GM19468 (cell line): ENCODE data around the gene FITM2.

Experiments
- ATAC-seq: cut with Tn5 transposase; IDR thresholded peaks from one replicate; pipeline ENCODE4 v1.9.1; 2021; ENCODE audit warnings: mild to moderate bottlenecking, moderate library complexity, moderate number of reproducible peaks; ENCODE audit not compliant: unreplicated experiment; ENCODE audit errors: extremely low read depth

Gene FITM2

DNA sequence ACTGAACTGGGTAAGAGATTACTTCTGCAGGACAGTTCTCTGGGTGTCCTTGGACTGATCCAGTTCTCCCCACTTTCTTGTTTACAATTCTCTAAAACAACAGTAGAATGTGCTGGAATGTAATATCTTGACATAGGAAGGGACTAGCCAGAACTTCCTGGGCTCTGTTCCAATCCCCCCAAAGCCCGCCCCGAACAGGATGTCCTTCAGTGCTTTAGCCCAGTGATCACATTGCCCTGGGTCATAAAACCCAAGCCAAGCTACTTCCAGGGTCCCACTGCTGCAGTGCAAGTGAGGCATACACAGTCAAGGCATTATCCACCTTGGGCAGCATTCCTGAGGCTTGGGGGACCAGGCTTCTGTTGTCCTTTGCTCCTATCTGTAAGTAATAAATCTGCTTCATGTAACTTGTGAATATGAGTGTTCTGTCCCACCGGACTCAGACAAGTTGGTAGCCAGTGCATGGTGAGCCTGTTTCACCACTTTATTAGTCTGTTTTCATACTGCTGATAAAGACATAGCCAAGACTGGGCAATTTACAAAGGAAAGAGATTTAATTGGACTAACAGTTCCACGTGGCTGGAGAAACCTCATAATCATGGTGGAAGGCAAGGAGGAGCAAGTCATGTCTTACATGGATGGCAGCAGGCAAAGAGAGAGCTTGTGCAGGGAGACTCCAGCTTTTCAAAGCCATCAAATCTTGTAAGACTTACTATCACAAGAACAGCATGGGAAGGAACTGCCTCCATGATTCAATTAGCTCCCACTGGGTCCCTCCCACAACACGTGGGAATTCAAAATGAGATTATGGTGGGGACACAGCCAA is 23.5 kb downstream of the FITM2 start:
- no peak for ATAC-seq

DNA sequence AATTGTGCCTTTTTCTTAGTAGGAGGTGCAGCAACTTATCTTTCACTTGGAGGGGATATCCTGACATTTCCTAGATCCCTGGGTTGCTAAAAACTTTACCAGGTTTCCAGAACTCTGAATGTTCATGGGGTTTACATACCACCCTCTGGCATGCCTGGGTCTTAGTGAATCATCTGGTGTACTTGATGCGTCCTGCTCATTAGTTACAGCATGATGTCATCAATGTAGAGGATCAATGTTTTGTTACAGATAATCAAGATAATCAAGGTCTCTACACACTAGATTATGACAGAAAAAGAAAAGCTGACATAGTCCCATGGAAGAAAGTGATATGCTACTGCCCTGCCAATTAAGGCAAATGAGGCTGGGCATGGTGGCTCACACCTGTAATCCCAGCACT is 27.0 kb downstream of the FITM2 start:
- no peak for ATAC-seq

DNA sequence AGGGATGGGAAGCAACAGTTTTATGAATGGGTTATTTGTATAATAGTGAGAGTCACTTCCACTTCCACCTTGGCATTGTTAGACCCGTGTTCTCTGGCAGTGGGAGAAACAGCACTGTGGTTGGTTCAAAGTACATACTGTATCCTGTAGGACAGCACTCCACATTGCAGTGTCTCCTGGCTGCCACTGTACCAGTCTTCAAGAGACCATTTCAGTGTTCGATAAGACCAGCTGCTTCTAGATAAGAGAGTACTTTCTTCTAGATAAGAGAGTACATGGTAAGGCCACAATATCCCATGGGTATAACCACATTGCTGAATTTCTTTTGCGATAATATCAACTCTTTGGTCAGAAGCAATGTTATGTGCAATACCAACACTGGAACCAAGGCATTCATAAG is 28.8 kb downstream of the FITM2 start:
- no peak for ATAC-seq

DNA sequence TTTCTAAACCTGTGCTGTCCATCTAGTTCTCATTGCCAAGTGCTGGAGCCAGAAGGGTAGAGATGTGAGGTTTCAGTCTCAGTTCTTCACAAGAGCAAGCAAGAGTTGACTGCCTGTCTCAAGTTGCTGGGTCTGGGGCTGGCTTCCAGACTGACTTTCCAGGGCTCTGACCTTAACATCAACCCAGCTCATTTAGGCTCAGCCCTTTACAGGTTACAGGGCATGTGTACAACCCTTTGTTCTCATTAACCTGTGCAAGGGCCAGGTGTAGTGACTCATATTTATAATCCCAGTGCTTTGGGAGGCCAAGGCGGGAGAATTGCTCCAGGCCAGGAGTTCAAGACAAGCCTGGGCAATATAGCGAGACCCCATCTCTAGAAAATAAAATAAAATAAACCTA is 30.6 kb downstream of the FITM2 start:
- no peak for ATAC-seq

DNA sequence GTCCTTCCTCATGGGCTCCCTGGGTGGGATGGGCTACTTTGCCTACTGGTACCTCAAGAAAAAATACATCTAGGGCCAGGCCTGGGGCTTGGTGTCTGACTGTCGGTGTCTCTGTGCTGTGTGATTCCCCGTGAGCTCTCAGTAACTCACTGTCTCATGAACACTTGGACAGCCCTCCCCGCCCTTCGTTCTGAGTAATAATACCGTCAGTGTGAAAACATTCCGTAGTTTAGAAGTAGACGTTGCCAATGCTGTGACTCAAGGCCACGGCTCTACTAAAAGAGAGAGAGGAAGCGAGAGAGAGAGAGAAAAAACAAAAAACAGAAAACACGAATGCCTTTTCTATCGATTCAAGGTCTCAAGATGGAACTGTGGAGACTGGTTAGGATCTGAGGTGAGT is 31.8 kb downstream of the FITM2 start:
- ATAC-seq: no peak

DNA sequence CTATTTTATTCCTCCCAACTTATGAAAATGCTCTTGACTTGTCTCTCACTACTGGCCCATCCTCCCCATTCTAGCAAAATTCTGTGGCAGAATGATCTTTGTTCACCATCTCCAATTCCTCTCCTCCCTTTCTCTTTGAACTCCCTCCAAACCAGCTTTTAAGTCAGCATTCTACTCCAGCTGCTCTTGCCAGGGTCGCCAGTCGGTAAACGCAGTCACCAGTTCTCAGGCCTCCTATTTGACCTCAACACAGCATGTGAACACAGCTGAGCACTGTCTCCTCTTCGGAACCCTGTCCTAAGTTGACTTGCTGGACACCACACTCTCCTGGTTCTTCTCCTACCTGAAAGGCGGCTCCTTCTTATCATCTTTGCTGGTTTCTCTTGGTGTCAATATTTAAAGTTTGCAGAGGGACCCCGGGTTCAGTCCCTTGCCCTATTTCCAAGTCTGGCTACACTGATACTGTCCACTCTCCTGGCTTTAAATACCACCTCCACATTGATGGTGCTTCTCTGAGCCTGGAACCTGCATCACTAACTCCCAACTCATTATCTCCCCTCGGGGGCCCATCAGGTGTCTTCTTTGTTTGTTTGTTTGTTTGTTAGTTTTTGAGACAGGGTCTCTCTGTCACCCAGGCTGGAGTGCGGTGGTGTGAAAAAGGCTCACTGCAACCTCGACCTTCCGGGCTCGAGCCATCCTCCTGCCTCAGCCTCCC is 36.5 kb downstream of the FITM2 start:
- ATAC-seq: no peak

DNA sequence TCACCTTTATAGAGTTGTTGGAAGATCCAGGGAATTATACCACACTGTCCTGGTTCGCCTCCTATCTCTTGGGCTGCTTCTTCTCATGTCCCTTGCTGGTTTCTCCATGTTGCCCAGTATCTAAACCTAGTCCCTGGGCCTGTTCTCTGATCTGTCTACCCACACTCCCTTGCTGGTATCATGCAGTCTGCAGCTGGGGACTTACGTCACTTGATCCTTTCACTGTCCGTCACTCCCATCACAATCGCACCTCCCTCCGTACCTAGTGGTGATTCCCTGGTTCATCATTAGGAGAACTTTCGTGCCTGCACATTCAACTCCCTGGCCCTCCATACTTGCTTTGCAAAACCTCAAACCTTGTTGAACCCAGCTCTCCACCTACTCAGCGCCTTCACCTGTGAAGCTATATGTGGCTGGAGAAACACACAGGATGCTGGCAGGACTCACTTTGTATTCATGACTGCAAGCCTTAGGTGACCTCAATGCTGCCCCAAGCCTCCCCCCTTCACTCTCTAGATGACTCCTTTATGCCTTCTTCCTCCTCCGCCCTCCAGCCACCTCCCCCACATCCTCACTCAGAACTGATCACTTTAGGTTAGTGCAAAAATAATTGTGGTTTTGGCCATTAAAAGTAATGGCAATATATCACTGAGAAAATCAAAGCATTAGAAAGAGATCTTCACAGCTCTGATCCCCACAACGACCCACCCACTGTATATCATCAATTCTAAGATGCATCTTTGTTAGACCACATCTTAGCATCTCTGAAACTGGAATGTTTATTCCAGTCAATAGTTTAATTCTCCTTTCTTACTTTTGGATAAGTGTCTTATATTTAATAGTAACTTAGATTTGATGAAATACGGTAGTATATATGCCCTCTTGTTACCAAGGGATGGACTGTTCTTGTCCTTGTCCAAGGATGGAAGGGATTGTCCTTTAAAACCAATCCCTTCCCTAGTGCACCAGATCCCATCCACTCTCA is 37.5 kb downstream of the FITM2 start:
- no peak for ATAC-seq

DNA sequence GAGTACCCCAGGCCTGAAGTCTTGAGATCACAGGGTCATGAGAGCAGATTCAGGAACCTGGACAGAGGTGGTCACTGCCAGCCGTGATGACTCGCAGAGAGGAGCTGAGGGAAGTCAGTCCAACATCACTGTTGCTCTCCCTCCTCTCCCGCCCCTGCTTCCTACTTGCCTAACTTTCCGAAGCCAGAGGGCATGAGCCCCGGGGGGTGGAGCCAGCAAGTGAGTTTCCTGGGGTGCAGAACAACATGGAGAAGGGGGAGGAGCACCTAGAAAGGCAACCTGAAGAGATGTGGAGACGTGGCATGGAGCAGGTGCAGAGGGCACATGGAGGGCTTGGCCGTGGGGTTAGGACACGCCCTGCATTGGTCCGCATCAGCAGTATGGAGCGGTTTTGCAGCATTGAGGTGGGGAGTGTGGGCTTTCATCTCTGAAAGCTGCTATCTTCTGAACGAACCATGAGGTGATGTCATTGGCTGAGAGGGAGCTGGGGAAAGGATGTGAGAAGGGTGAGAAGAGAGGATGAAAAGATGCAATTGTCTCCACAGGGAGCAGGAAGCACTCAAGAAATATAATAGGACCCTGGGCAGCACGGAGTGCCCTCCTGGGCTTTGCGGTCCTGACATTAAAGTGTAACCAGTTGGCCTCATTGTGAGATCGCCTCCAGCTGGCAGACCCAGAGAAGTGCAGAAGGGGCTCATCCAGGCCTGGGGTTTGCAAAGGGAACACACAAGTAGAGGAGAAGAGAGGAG is 38.9 kb downstream of the FITM2 start:
- no peak for ATAC-seq

DNA sequence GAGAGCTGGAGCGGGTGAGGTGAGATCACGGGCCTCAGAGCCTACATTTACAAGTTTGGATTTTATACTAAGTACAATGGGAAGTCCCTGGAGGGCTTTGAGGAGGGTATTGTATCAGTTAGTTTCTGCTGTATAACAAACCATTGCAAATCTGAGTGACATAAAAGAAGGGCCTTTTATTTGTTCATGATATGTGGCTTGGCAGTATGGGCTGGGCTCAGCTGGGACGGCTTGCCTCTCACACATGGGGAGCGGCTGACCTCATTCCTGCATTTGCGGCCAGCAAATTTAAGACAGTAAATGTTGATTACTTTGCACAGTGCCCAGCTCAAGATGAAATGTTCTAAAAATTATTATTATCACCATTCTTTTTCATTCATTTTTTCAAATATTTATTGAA is 42.2 kb downstream of the FITM2 start:
- no peak for ATAC-seq

DNA sequence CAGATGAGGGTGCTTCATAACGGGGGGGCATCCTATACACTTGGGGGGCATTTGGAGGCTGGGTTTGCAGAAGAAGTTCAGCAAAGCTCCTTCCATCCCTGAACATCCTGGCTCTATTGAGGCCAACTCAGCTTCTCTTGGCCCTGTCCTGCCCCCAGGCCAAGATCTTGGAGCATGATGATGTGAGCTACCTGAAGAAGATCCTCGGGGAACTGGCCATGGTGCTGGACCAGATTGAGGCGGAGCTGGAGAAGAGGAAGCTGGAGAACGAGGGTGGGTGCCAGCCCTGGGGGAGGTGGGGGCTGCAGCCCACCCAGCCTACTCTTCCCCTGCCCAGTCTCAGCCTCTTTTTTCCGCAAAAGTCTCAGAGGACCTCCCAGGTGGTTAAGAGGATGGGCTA is 46.7 kb downstream of the FITM2 start:
- ATAC-seq: no peak

DNA sequence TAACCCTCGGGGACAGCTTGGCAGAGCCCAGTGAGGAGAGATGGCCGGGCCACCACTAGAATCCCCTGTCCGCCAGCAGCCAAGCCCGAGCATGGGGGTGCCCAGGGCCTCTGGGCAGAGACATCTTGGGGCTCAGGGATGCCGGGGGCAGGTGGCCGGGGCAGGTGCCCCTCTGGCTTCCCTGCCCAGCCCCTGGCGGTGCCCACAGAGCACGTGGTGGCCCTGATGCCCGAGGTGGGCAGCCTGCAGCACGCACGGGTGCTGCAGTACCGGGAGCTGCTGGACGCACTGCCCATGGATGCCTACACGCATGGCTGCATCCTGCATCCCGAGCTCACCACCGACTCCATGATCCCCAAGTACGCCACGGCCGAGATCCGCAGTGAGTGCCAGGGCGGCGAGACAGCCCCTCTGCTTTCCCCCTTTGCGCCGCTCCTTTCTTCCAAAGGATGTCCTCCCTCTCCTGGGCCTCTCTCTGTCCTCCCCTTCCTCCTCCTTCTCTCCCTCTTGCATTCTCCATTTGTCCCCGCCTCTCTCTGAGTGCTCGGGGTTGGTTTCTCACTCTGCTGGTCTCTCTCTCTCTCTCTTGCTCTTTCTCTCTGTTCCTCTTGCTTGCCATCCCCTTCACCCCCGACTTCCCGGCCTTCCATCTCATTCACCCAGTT is 52.6 kb downstream of the FITM2 start:
- ATAC-seq: no peak

DNA sequence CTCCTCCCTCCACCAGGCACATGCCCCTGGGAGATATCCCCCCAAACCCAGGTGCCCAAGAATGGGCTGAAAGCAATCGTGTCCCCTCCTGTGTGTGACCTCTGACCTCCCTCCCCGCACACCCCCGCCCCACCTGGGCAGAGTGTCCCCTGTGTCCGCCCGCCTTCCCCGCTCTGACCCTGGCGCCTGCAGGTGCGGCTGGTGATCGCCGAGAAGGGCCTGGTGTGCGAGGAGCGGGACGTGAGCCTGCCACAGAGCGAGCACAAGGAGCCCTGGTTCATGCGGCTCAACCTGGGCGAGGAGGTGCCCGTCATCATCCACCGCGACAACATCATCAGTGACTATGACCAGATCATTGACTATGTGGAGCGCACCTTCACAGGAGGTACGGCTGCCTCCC is 54.0 kb downstream of the FITM2 start:
- ATAC-seq: no peak

DNA sequence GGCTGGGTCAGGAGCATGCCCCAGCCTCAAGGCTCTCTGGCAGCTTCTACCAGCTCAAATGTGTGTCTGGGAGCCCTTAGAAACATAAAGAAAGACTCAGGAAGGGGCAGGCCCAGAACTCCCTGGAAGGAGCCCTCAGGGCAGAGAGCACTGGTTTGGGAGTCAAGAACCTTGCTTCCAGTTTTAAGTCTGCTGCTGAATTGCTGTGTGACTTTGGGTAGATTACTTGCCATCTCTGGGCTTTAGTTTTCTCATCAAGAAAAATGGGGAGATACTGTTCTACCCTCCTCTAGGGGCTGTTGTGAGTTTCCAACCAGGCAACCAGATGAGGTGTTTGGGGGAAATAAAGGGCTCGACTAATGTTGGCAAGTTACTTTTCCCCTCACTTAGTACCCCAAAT is 55.1 kb downstream of the FITM2 start:
- no peak for ATAC-seq

DNA sequence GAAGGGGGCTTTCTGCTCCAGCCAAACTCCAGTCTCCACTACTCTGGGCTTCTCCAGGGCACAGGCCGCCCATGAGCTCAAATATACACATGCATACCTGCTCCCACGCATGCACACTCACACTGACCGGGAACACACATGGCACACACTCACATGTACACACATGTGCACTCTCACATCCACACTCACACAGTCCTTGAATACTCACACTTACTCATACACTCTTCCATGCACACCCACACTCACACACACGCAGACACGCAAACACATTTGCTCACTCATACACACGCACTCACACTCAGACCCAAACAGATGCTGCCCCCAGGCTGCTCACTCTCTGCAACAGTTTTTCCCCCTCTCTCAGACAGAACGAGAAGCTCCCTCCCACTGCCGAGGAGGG is 56.9 kb downstream of the FITM2 start:
- ATAC-seq: no peak

DNA sequence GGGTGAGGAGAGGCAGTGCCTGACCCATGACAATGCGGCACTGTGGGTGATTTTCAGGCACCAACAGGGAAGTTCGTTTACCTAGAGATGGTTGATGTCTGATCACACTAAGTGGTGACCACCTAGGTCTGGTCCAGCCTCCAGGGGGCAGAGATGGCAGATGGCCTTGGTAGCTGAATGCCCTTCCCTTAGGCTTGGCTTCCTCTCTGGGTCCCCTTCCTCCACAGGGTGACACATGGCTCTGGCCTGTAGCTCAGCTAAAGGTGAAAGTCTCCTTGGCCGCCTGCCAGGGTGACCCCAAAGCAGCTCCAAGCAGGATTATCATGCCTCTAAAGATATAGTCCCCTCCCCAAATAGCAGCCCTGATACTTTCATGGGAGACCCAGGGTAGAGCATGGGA is 57.5 kb downstream of the FITM2 start:
- ATAC-seq: no peak
